ENCODE results near the gene CCDC149. TPM values are rescaled to one million over a fixed set of nuclear protein-coding genes. Genes with fewer than 3 reads are reported as not detected.

Gene CCDC149
- total RNA-seq, 1 donor from 2014 or later, result 8.0 TPM

- peaks cover under 1% of the 10 kb centered on the region for H3K27me3 ChIP-seq (ENCODE audit: control insufficient read depth, insufficient read depth, low read length)
- TF ChIP-seq CTCF (IDR thresholded peaks at IDR 0.05; ENCODE audit: insufficient read depth, low read length, poor library complexity, severe bottlenecking), result no peak
- H3K4me3 ChIP-seq (ENCODE audit: low read depth, low read length), result no peak overlapping the region
- DNase-seq (ENCODE audit: low read depth), result no peak
- no peaks in the 10 kb centered on the region for H3K36me3 ChIP-seq (ENCODE audit: control insufficient read depth, insufficient read depth, low read length)
Measured at GRCh38 chr4:24807611-24808010, 105.2 kb downstream of the CCDC149 start.

- H3K27me3 ChIP-seq (ENCODE audit: control insufficient read depth, insufficient read depth, low read length), result peaks cover 6% of the 10 kb centered on the region
- DNase-seq (ENCODE audit: low read depth), result no peak
- H3K4me3 ChIP-seq (ENCODE audit: low read depth, low read length), result no peak overlapping the region
- no peaks in the 10 kb centered on the region for H3K36me3 ChIP-seq (ENCODE audit: control insufficient read depth, insufficient read depth, low read length)
- TF ChIP-seq CTCF (IDR thresholded peaks at IDR 0.05; ENCODE audit: insufficient read depth, low read length, poor library complexity, severe bottlenecking), result no peak
Measured at GRCh38 chr4:24806206-24806990, 106.4 kb downstream of the CCDC149 start.

GRCh38 chr4:24805566-24805965, 107.3 kb downstream of the CCDC149 start:
- no peaks in the 10 kb centered on the region for H3K36me3 ChIP-seq (ENCODE audit: control insufficient read depth, insufficient read depth, low read length)
- DNase-seq (ENCODE audit: low read depth), result no peak

GRCh38 chr4:24805067-24805466, 107.8 kb downstream of the CCDC149 start:
- DNase-seq (ENCODE audit: low read depth), result no peak
- H3K4me3 ChIP-seq (ENCODE audit: low read depth, low read length), result no peak overlapping the region
- peaks cover 19% of the 10 kb centered on the region for H3K27me3 ChIP-seq (ENCODE audit: control insufficient read depth, insufficient read depth, low read length)
- H3K36me3 ChIP-seq (ENCODE audit: control insufficient read depth, insufficient read depth, low read length), result no peaks in the 10 kb centered on the region
- no peak for TF ChIP-seq CTCF (IDR thresholded peaks at IDR 0.05; ENCODE audit: insufficient read depth, low read length, poor library complexity, severe bottlenecking)

More at GRCh38 chr4:24805566-24805965, 107.3 kb downstream of the CCDC149 start:
- no peak overlapping the region for H3K4me3 ChIP-seq (ENCODE audit: low read depth, low read length)
- TF ChIP-seq CTCF (IDR thresholded peaks at IDR 0.05; ENCODE audit: insufficient read depth, low read length, poor library complexity, severe bottlenecking), result no peak
- H3K27me3 ChIP-seq (ENCODE audit: control insufficient read depth, insufficient read depth, low read length), result peaks cover 14% of the 10 kb centered on the region

- no peaks in the 10 kb centered on the region for H3K36me3 ChIP-seq (ENCODE audit: control insufficient read depth, insufficient read depth, low read length)
- peaks cover 39% of the 10 kb centered on the region for H3K27me3 ChIP-seq (ENCODE audit: control insufficient read depth, insufficient read depth, low read length)
- no peak for TF ChIP-seq CTCF (IDR thresholded peaks at IDR 0.05; ENCODE audit: insufficient read depth, low read length, poor library complexity, severe bottlenecking)
- DNase-seq (ENCODE audit: low read depth), result no peak
- no peak overlapping the region for H3K4me3 ChIP-seq (ENCODE audit: low read depth, low read length)
Measured at GRCh38 chr4:24802648-24803047, 110.2 kb downstream of the CCDC149 start.

Measured in kidney epithelial cell (primary cell).